ENCODE results near the gene S100A2. TPM values are rescaled to one million over a fixed set of nuclear protein-coding genes. Genes with fewer than 3 reads are reported as not detected.

S100A2 gene
- total and polyA plus RNA-seq, 2 donors (not counting 3 experiments of a cell fraction or from before 2014, with no cell fraction given) = 4.0 to 4.3 TPM

DNA sequence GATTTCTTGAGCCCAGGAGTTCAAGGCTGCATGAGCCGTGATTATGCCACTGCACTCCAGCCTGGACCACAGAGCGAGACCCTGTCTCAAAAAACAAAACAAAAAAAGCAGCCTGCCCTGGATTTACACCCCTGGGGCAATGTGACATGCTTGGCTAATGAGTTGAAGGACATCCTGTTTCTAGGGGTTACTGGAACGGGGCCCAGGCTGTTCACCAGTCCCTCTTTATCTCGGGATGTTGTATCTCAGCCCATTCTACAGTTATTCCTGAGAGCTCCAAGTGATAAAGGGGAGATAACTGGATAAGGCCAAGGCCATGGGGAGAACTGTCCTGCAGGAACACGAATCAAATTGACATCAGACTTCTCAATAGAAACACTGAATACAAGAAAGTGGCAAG is 21.7 kb upstream of the S100A2 start:
- TF ChIP-seq, protein P1, sequence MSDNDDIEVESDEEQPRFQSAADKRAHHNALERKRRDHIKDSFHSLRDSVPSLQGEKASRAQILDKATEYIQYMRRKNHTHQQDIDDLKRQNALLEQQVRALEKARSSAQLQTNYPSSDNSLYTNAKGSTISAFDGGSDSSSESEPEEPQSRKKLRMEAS (IDR thresholded peaks at IDR 0.05; ENCODE audit: insufficient read depth, insufficient read length) = no peak
- no peak for TF ChIP-seq MYC (IDR thresholded peaks at IDR 0.05; ENCODE audit: low read depth, low read length)
- TF ChIP-seq GATA2 (IDR thresholded peaks at IDR 0.05; ENCODE audit: insufficient read depth, insufficient read length, low read depth, low read length) = peak; percentile 34
- no peaks in the 10 kb centered on the region for H3K36me3 ChIP-seq (ENCODE audit: control insufficient read depth in 2 of 2, extremely low read depth in 1 of 2, insufficient read depth in 2 of 2, low read length in 2 of 2)
- peak; percentile 55 for FAIRE-seq
- no peak overlapping the region for H3K4me3 ChIP-seq (replicated peaks in 1 of 3; ENCODE audit: insufficient read depth in 1 of 3, low read depth in 1 of 3, low read length in 3 of 3)
- CTCF ChIA-PET = interaction anchor here (0.7 to 4.6 kb wide), 4 partner anchors 9 to 40 kb away, joined by 3 to 24 read pairs (median 6); partner anchors contain the start of gene S100A13
- intact Hi-C loops (cut with micrococcal nuclease) (no loop called here), dilution Hi-C loops (cut with MboI; ENCODE audit: extremely low pct_ligation_motif_present, low sequenced_read_pairs) (no loop called here)
- H4K20me1 ChIP-seq (replicated peaks; ENCODE audit: control insufficient read depth, extremely low read depth, insufficient read depth, low read length) = no peaks in the 10 kb centered on the region
- H3K27ac ChIP-seq (ENCODE audit: insufficient read depth, low read depth, low read length) = no peak overlapping the region
- H3K9me3 ChIP-seq (replicated peaks; ENCODE audit: control insufficient read depth, insufficient read depth, low read length) = no peaks in the 10 kb centered on the region
- POLR2A ChIA-PET = interaction anchor here (0.7 kb wide), 1 partner anchor 40 kb away, joined by 3 read pairs; the partner anchor contains the start of gene S100A13
- H3K4me2 ChIP-seq (ENCODE audit: insufficient read depth, low read length) = no peak overlapping the region
- H3K79me2 ChIP-seq (ENCODE audit: control insufficient read depth, insufficient read depth, low read length) = no peaks in the 10 kb centered on the region
- no peaks in the 10 kb centered on the region for H3K9me1 ChIP-seq (replicated peaks; ENCODE audit: control insufficient read depth, extremely low read depth, insufficient read depth, low read length)
- H2AFZ ChIP-seq (ENCODE audit: low read depth, low read length) = no peak overlapping the region
- H3K27me3 ChIP-seq (ENCODE audit: control insufficient read depth in 2 of 2, insufficient read depth in 2 of 2, low read length in 2 of 2) = no peaks in the 10 kb centered on the region
- no TSS peak for BruUV-seq (replicated peaks)
- H3K4me1 ChIP-seq (ENCODE audit: control insufficient read depth, extremely low read depth, insufficient read depth, low read length) = peaks cover 5% of the 10 kb centered on the region
- no peak for DNase-seq (ENCODE audit: low read depth, low spot score)
- no peak overlapping the region for H3K9ac ChIP-seq (replicated peaks; ENCODE audit: extremely low read depth, insufficient read depth, low read length)

DNA sequence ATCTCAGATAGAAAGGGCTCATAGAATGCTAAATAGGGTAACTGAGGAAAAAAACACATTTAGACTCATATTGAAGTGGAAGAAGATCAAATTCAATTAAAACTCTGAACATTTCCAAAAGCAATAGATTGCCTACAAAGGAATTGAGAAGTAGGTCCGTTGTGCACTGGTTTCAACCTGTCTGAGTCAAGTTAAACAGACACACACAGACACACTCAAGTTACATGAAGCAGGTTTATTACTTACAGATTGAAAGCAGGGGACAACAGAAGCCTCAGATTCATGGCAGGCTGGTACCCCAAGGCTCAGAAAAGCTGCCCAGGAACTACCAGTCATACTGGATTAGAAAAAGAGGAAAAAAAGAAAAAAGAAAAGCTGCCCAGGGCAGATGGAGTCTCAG is 20.7 kb upstream of the S100A2 start:
- POLR2A ChIA-PET = interaction anchor here (0.7 kb wide), 1 partner anchor 41 kb away, joined by 3 read pairs; the partner anchor contains the start of gene S100A13
- CTCF ChIA-PET = interaction anchor here (1.1 to 4.6 kb wide), 5 partner anchors 9 to 41 kb away, joined by 3 to 24 read pairs (median 3); partner anchors contain the start of gene S100A13
- DNase-seq (ENCODE audit: low read depth, low spot score) (no peak), FAIRE-seq (no peak)
- H3K36me3 ChIP-seq (ENCODE audit: control insufficient read depth in 2 of 2, extremely low read depth in 1 of 2, insufficient read depth in 2 of 2, low read length in 2 of 2) = no peaks in the 10 kb centered on the region
- H2AFZ ChIP-seq (ENCODE audit: low read depth, low read length) = no peak overlapping the region
- no peaks in the 10 kb centered on the region for H3K9me3 ChIP-seq (replicated peaks; ENCODE audit: control insufficient read depth, insufficient read depth, low read length)
- no peaks in the 10 kb centered on the region for H3K27me3 ChIP-seq (ENCODE audit: control insufficient read depth in 2 of 2, insufficient read depth in 2 of 2, low read length in 2 of 2)
- H3K27ac ChIP-seq (ENCODE audit: insufficient read depth, low read depth, low read length) = no peak overlapping the region
- peaks cover 5% of the 10 kb centered on the region for H3K4me1 ChIP-seq (ENCODE audit: control insufficient read depth, extremely low read depth, insufficient read depth, low read length)
- BruUV-seq (replicated peaks) = no TSS peak
- dilution Hi-C loops (cut with MboI; ENCODE audit: extremely low pct_ligation_motif_present, low sequenced_read_pairs) (no loop called here), intact Hi-C loops (cut with micrococcal nuclease) (no loop called here)
- H3K79me2 ChIP-seq (ENCODE audit: control insufficient read depth, insufficient read depth, low read length) = no peaks in the 10 kb centered on the region
- H3K4me2 ChIP-seq (ENCODE audit: insufficient read depth, low read length) = no peak overlapping the region
- H4K20me1 ChIP-seq (replicated peaks; ENCODE audit: control insufficient read depth, extremely low read depth, insufficient read depth, low read length) = no peaks in the 10 kb centered on the region
- TF ChIP-seq, protein P2, sequence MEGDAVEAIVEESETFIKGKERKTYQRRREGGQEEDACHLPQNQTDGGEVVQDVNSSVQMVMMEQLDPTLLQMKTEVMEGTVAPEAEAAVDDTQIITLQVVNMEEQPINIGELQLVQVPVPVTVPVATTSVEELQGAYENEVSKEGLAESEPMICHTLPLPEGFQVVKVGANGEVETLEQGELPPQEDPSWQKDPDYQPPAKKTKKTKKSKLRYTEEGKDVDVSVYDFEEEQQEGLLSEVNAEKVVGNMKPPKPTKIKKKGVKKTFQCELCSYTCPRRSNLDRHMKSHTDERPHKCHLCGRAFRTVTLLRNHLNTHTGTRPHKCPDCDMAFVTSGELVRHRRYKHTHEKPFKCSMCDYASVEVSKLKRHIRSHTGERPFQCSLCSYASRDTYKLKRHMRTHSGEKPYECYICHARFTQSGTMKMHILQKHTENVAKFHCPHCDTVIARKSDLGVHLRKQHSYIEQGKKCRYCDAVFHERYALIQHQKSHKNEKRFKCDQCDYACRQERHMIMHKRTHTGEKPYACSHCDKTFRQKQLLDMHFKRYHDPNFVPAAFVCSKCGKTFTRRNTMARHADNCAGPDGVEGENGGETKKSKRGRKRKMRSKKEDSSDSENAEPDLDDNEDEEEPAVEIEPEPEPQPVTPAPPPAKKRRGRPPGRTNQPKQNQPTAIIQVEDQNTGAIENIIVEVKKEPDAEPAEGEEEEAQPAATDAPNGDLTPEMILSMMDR (IDR thresholded peaks at IDR 0.05; ENCODE audit: extremely low read depth in 1 of 2, insufficient read depth in 1 of 2, low read depth in 1 of 2, low read length in 2 of 2) = no peak
- TF ChIP-seq GATA2 (IDR thresholded peaks at IDR 0.05; ENCODE audit: insufficient read depth, insufficient read length, low read depth, low read length) = no peak
- TF ChIP-seq EZH2 (IDR thresholded peaks at IDR 0.05; ENCODE audit: borderline replicate concordance, low read depth, low read length, severe bottlenecking) = no peak
- no peak for TF ChIP-seq FOS (IDR thresholded peaks at IDR 0.05; ENCODE audit: borderline replicate concordance, insufficient read depth, low read length)
- no peak for TF ChIP-seq MYC (IDR thresholded peaks at IDR 0.05; ENCODE audit: low read depth, low read length)
- TF ChIP-seq, protein P1 (IDR thresholded peaks at IDR 0.05; ENCODE audit: insufficient read depth, insufficient read length) = no peak
- no peak for TF ChIP-seq POLR2AphosphoS5 (IDR thresholded peaks at IDR 0.05; ENCODE audit: insufficient read depth, low read depth, low read length)
- TF ChIP-seq JUN (IDR thresholded peaks at IDR 0.05; ENCODE audit: borderline replicate concordance, insufficient read depth, insufficient read length, low read depth) = no peak
- TF ChIP-seq POLR2A (IDR thresholded peaks at IDR 0.05; ENCODE audit: low read depth, low read length) = no peak
- H3K9me1 ChIP-seq (replicated peaks; ENCODE audit: control insufficient read depth, extremely low read depth, insufficient read depth, low read length) = no peaks in the 10 kb centered on the region
- H3K4me3 ChIP-seq (replicated peaks in 1 of 3; ENCODE audit: insufficient read depth in 1 of 3, low read depth in 1 of 3, low read length in 3 of 3) = no peak overlapping the region
- H3K9ac ChIP-seq (replicated peaks; ENCODE audit: extremely low read depth, insufficient read depth, low read length) = no peak overlapping the region
